Right hindlimb (tissue), 1 donor: Measurements from ENCODE around the gene RGS7.
"Not testable (repeated sequence)": the region's sequence is repeated elsewhere in the genome, so short reads cannot be mapped to it uniquely, and the experiment has no call there.

ENCODE experiments used
- DNase-seq: peaks from one replicate; pipeline ENCODE4 v3.0.0-alpha.2; 2018

RGS7 gene

GRCh38 chr1:241130881-241131280 is 226.1 kb downstream of the RGS7 start:
- DNase-seq: no peak

- no peak for DNase-seq
Measured at GRCh38 chr1:241129207-241129960, 227.6 kb downstream of the RGS7 start.

GRCh38 chr1:241125286-241125685 is 231.7 kb downstream of the RGS7 start:
- no peak for DNase-seq

GRCh38 chr1:241118049-241118448 is 239.0 kb downstream of the RGS7 start:
- no peak for DNase-seq

GRCh38 chr1:241115784-241116183 is 241.2 kb downstream of the RGS7 start:
- DNase-seq: no peak

- no peak for DNase-seq
Measured at GRCh38 chr1:241114699-241115233, 242.2 kb downstream of the RGS7 start.

- DNase-seq: no peak
Measured at GRCh38 chr1:241113557-241113956, 243.4 kb downstream of the RGS7 start.

- no peak for DNase-seq
Measured at GRCh38 chr1:241109039-241109438, 248.0 kb downstream of the RGS7 start.

- no peak for DNase-seq
Measured at GRCh38 chr1:241105147-241105546, 251.9 kb downstream of the RGS7 start.

GRCh38 chr1:241102664-241103063 is 254.3 kb downstream of the RGS7 start:
- no peak for DNase-seq

GRCh38 chr1:241101622-241102021 is 255.4 kb downstream of the RGS7 start:
- DNase-seq: no peak

- no peak for DNase-seq
Measured at GRCh38 chr1:241097479-241097878, 259.5 kb downstream of the RGS7 start.

GRCh38 chr1:241096982-241097381 is 260.0 kb downstream of the RGS7 start:
- no peak for DNase-seq

- no peak for DNase-seq
Measured at GRCh38 chr1:241095847-241096246, 261.2 kb downstream of the RGS7 start.

GRCh38 chr1:241090798-241091197 is 266.2 kb downstream of the RGS7 start:
- DNase-seq: no peak

- not testable (repeated sequence) for DNase-seq
Measured at GRCh38 chr1:241089066-241089465, 267.9 kb downstream of the RGS7 start.

- not testable (repeated sequence) for DNase-seq
Measured at GRCh38 chr1:241088075-241088474, 268.9 kb downstream of the RGS7 start.

- DNase-seq: no peak
Measured at GRCh38 chr1:241086686-241087085, 270.3 kb downstream of the RGS7 start.

- DNase-seq: no peak
Measured at GRCh38 chr1:241083285-241083684, 273.7 kb downstream of the RGS7 start.

GRCh38 chr1:241081473-241081872 is 275.5 kb downstream of the RGS7 start:
- no peak for DNase-seq

- no peak for DNase-seq
Measured at GRCh38 chr1:241079459-241079858, 277.5 kb downstream of the RGS7 start.

GRCh38 chr1:241079047-241079446 is 278.0 kb downstream of the RGS7 start:
- DNase-seq: no peak

GRCh38 chr1:241077386-241078147 is 279.4 kb downstream of the RGS7 start:
- no peak for DNase-seq

GRCh38 chr1:241074507-241074906 is 282.5 kb downstream of the RGS7 start:
- no peak for DNase-seq
